ENCODE measurements around the gene ZNF654. TPM values are rescaled to one million over a fixed set of nuclear protein-coding genes. Genes with fewer than 3 reads are reported as not detected.
"Not testable (repeated sequence)": the region's sequence is repeated elsewhere in the genome, so short reads cannot be mapped to it uniquely, and the experiment has no call there.

ZNF654 gene
- total RNA-seq, 4 donors from 2014 or later: 13.7 to 31.5 (median 15.7) TPM

DNA sequence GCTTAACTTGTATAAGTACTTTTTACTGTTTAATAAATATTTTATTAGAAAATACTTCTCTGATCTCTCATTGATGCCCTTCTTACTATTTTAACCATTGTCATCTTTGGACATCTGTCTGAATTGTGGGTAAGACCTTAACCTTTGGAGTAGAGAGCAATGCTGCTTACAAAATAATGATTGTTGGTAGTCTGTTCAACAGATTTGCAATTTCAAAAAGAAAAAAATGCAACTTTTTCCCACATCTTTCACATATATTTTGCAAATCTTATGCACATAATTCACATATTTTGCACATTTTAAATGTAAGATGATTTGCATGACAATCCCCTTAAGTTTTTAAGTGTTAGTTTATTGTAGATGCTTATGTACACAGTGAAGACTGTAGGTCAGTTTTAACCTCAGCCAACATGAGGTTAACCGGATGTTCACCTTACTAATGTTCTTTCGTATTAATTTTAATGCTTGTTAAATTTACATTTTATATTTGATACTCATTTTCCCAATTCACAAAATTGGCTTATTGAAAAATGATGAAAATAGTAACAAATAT, 107.4 kb downstream of the ZNF654 start:
- no peak for DNase-seq (ENCODE audit: low spot score in 2 of 2)
- Histone ChIP-seq H3K4me3 (no peak overlapping the region), H3K4me1 (peaks cover 0 to 6% (median 0%) of the 10 kb centered on the region in 4 donors), H3K27me3 (no peaks in the 10 kb centered on the region), H3K27ac (no peak overlapping the region), H3K9me3 (no peaks in the 10 kb centered on the region), H3K36me3 (peaks cover 0 to 25% (median 0%) of the 10 kb centered on the region in 3 donors)
- 98 to 99% methylated on average over 2 of the region's 2 CpGs for WGBS, 2 donors
- TF ChIP-seq CTCF (IDR thresholded peaks at IDR 0.05) (no peak), EP300 (IDR thresholded peaks at IDR 0.05) (no peak), POLR2A (IDR thresholded peaks at IDR 0.05) (no peak)

- H3K4me1 ChIP-seq: peaks cover 0 to 5% (median 0%) of the 10 kb centered on the region in 4 donors
- peaks cover 0 to 29% (median 0%) of the 10 kb centered on the region in 3 donors for H3K36me3 ChIP-seq
- H3K4me3 ChIP-seq: no peak overlapping the region
- H3K9me3 ChIP-seq: no peaks in the 10 kb centered on the region
- 96 to 97% methylated on average over 6 of the region's 6 CpGs for WGBS, 2 donors
- no peak overlapping the region for H3K27ac ChIP-seq
- DNase-seq (ENCODE audit: low spot score in 2 of 2): no peak
- H3K27me3 ChIP-seq: no peaks in the 10 kb centered on the region
- no peak for TF ChIP-seq CTCF (IDR thresholded peaks at IDR 0.05)
- TF ChIP-seq EP300 (IDR thresholded peaks at IDR 0.05): no peak
- no peak for TF ChIP-seq POLR2A (IDR thresholded peaks at IDR 0.05)
These were observed 108.1 kb downstream of the ZNF654 start for GRCh38 chr3:88167173-88167572.

GRCh38 chr3:88167704-88168103, 108.6 kb downstream of the ZNF654 start:
- no peaks in the 10 kb centered on the region for H3K27me3 ChIP-seq
- TF ChIP-seq CTCF (IDR thresholded peaks at IDR 0.05) (no peak), EP300 (IDR thresholded peaks at IDR 0.05) (no peak), POLR2A (IDR thresholded peaks at IDR 0.05) (no peak)

DNA sequence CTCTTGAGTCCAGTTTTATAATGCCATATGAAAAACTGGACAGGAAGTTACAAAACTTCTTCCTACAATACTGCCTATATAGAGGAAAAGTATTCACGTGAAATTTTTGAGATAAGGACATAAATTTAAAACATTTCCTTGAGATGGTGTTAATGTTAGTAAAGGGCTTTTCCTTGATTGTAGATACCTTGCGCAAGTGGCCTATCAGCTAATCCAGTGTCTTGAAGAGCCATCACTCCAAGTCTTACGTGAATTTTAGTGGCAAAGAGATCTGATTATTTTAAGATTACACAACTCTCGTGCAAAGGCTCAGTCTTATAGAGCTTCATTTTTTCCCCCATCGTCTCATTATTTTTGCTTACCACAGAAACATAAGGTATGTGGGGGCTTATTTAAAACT, 109.1 kb downstream of the ZNF654 start:
- WGBS, 2 donors: 89 to 91% methylated on average over 5 of the region's 5 CpGs
- no peaks in the 10 kb centered on the region for H3K27me3 ChIP-seq
- no peak for DNase-seq (ENCODE audit: low spot score in 2 of 2)
- TF ChIP-seq EP300 (IDR thresholded peaks at IDR 0.05) (no peak), CTCF (IDR thresholded peaks at IDR 0.05) (no peak), POLR2A (IDR thresholded peaks at IDR 0.05) (no peak)
- no peak overlapping the region for H3K27ac ChIP-seq
- no peaks in the 10 kb centered on the region for H3K9me3 ChIP-seq
- H3K4me3 ChIP-seq: no peak overlapping the region
- peaks cover 0 to 35% (median 0%) of the 10 kb centered on the region in 3 donors for H3K36me3 ChIP-seq
- no peaks in the 10 kb centered on the region for H3K4me1 ChIP-seq

More at GRCh38 chr3:88167704-88168103, 108.6 kb downstream of the ZNF654 start:
- Histone ChIP-seq H3K4me1 (no peaks in the 10 kb centered on the region), H3K36me3 (peaks cover 0 to 31% (median 0%) of the 10 kb centered on the region in 3 donors), H3K4me3 (no peak overlapping the region), H3K9me3 (no peaks in the 10 kb centered on the region), H3K27ac (no peak overlapping the region)
- DNase-seq (ENCODE audit: low spot score in 2 of 2): no peak
- WGBS, 2 donors: 90 to 97% methylated on average over 2 of the region's 2 CpGs

- Histone ChIP-seq H3K27me3 (no peaks in the 10 kb centered on the region), H3K27ac (no peak overlapping the region), H3K9me3 (peaks cover 0 to 22% (median 0%) of the 10 kb centered on the region in 4 donors), H3K4me3 (no peak overlapping the region), H3K36me3 (peaks cover 0 to 5% (median 0%) of the 10 kb centered on the region in 3 donors), H3K4me1 (no peaks in the 10 kb centered on the region)
- 62 to 69% methylated on average over 4 of the region's 4 CpGs for WGBS, 2 donors
- no peak for TF ChIP-seq EP300 (IDR thresholded peaks at IDR 0.05)
- TF ChIP-seq CTCF (IDR thresholded peaks at IDR 0.05): no peak
- no peak for TF ChIP-seq POLR2A (IDR thresholded peaks at IDR 0.05)
- peak in 1 of 2 donors; percentile 10 for DNase-seq (ENCODE audit: low spot score in 2 of 2)
These were observed 121.4 kb downstream of the ZNF654 start for GRCh38 chr3:88180398-88180999.

DNA sequence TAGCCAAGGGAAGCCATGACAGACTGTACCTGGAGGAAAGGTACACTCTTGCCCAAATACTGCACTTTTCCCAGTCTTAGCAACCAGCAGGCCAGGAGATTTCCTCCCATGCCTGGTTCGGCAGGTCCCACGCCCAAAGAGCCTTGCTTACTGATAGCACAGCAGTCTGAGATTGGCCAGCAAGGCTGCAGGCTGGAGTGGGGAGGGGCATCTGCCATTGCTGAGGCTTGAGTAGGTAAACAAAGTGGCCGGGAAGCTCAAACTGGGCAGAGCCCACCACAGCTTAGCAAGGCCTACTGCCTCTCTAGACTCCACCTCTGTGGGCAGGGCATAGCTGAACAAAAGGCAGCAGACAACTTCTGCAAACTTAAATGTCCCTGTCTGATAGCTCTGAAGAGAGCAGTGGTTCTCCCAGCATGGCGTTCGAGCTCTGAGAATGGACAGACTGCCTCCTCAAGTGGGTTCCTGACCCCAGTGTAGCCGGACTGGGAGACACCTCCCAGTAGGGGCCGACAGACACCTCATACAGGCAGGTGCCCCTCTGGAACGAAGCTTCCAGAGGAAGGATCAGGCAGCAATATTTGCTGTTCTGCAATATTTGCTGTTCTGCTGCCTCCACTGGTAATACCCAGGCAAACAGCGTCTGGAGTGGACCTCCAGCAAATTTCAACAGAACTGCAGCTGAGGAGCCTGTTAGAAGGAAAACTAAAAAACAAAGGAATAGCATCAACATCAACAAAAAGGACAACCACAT, 123.3 kb downstream of the ZNF654 start:
- H3K4me1 ChIP-seq; H3K27ac ChIP-seq; DNase-seq (ENCODE audit: low spot score in 2 of 2); H3K27me3 ChIP-seq; H3K4me3 ChIP-seq; H3K36me3 ChIP-seq: not testable (repeated sequence)
- 93 to 94% methylated on average over 9 of the region's 9 CpGs for WGBS, 2 donors
- H3K9me3 ChIP-seq: peaks cover 0 to 30% (median 0%) of the 10 kb centered on the region in 4 donors
